Thyroid gland (tissue), 4 donors: Measurements from ENCODE around the gene SLC25A3.

Source experiments
- POLR2A ChIP-seq, 2 donors: fragments of 450-650 bp; IDR thresholded peaks; one replicate each; pipeline ENCODE4 v1.6.1; 2017; ENCODE audit warnings: antibody characterized with exemption in 2 of 2, mild to moderate bottlenecking in 2 of 2, moderate library complexity in 1 of 2
- TF ChIP-seq, protein P1 (sequence below), 6 experiments: fragments of 200-600 bp in 3 of 6; fragments of 450-650 bp in 3 of 6; sonication (generic) in 3 of 6; IDR thresholded peaks; one replicate each; pipeline ENCODE4 v1.5.1; 2016 to 2019; ENCODE audit warnings: antibody characterized with exemption in 6 of 6, mild to moderate bottlenecking in 2 of 6, inconsistent platforms in 1 of 6, moderate library complexity in 1 of 6

DNA sequence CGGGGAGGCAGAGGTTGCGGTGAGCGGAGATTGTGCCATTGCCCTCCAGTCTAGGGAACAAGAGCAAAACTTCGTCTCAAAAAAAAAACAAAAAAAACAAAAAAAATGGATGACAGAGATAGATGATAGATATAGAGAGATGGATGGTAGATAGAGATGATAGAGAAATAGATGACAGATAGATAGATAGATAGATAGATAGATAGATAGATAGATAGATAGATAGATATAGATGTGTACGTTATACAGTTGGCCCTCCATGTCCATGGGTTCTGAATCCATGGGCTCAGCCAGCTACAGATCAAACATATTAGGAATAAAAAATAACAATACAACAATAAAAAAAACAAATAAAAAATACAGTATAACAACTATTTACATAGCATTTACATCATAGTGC, 12.8 kb upstream of the SLC25A3 start:
- TF ChIP-seq, protein P1, sequence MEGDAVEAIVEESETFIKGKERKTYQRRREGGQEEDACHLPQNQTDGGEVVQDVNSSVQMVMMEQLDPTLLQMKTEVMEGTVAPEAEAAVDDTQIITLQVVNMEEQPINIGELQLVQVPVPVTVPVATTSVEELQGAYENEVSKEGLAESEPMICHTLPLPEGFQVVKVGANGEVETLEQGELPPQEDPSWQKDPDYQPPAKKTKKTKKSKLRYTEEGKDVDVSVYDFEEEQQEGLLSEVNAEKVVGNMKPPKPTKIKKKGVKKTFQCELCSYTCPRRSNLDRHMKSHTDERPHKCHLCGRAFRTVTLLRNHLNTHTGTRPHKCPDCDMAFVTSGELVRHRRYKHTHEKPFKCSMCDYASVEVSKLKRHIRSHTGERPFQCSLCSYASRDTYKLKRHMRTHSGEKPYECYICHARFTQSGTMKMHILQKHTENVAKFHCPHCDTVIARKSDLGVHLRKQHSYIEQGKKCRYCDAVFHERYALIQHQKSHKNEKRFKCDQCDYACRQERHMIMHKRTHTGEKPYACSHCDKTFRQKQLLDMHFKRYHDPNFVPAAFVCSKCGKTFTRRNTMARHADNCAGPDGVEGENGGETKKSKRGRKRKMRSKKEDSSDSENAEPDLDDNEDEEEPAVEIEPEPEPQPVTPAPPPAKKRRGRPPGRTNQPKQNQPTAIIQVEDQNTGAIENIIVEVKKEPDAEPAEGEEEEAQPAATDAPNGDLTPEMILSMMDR (IDR thresholded peaks at IDR 0.05), result no peak
- no peak for TF ChIP-seq POLR2A (IDR thresholded peaks at IDR 0.05)
